Gastrocnemius medialis (tissue), 4 donors: ENCODE measurements around the gene OCLN. TPM values are rescaled to one million over a fixed set of nuclear protein-coding genes. Genes with fewer than 3 reads are reported as not detected.

Experiments used
- ATAC-seq, 2 donors: fragments of 150-250 bp; one replicate each; pipeline ENCODE4 v1.9.1; 2016
- DNase-seq, 2 donors: peaks; one replicate each; pipeline ENCODE4 v3.0.0-alpha.2; 2019
- H3K27ac ChIP-seq, 4 donors: fragments of 200-600 bp; sonication (generic); 1 replicate in 1 of 4; 2 replicates in 3 of 4; pipeline ENCODE4 v1.5.1; 2016 to 2018; ENCODE audit warnings: mild to moderate bottlenecking in 2 of 4, moderate library complexity in 1 of 4
- H3K27me3 ChIP-seq, 3 donors: fragments of 200-600 bp; sonication (generic) in 2 of 3; 1 replicate in 1 of 3; 2 replicates in 2 of 3; pipeline versions ENCODE4 v1.5.1 to v1.6.0; 2016 to 2019; ENCODE audit warnings: mild to moderate bottlenecking in 1 of 3, moderate library complexity in 1 of 3
- H3K36me3 ChIP-seq, 2 donors: fragments of 200-600 bp; sonication (generic) in 1 of 2; one replicate each; pipeline ENCODE4 v1.5.1; 2017 to 2018
- H3K4me1 ChIP-seq, 2 donors: fragments of 200-600 bp; sonication (generic) in 1 of 2; one replicate each; pipeline ENCODE4 v1.5.1; 2016 to 2017; ENCODE audit warnings: mild to moderate bottlenecking in 2 of 2
- H3K4me3 ChIP-seq, 4 donors: fragments of 200-600 bp; sonication (generic) in 3 of 4; 1 replicate in 1 of 4; 2 replicates in 3 of 4; pipeline ENCODE4 v1.5.1; 2016 to 2019; ENCODE audit warnings: mild to moderate bottlenecking in 2 of 4
- H3K9me3 ChIP-seq, 3 donors: fragments of 200-600 bp; sonication (generic) in 2 of 3; 1 replicate in 1 of 3; 2 replicates in 2 of 3; pipeline ENCODE4 v1.5.1; 2016 to 2019
- CTCF ChIP-seq, 5 experiments: fragments of 450-650 bp in 3 of 5; fragments of 200-600 bp in 2 of 5; sonication (generic) in 2 of 5; IDR thresholded peaks in 4 of 5; conservative IDR thresholded peaks in 1 of 5; 1 replicate in 4 of 5; 2 replicates in 1 of 5; pipeline ENCODE4 v1.5.1; 2016 to 2019; ENCODE audit warnings: antibody characterized with exemption in 5 of 5, mild to moderate bottlenecking in 3 of 5, moderate library complexity in 3 of 5
- POLR2A ChIP-seq, 2 donors: fragments of 450-650 bp; IDR thresholded peaks; one replicate each; pipeline ENCODE4 v1.6.1; 2017; ENCODE audit warnings: antibody characterized with exemption in 2 of 2, mild to moderate bottlenecking in 2 of 2, moderate library complexity in 2 of 2
- in situ Hi-C, 4 donors: fragments of 200-750 bp; cut with MboI; loops; one replicate each; pipeline versions ENCODE4 v1.15.0 to v1.8.0; 2017; ENCODE audit warnings: low sequenced_read_pairs in 4 of 4
- intact Hi-C: fragments of 100-400 bp; cut with DNase I; formaldehyde crosslinking; loops from one replicate; pipeline ENCODE4 v1.15.1; 2023; ENCODE audit warnings: low total_unique reads
- total RNA-seq, 4 donors: library from RNA; depleted of rRNA; stranded (reverse); fragments of >200 nt; gene quantifications; one replicate each; pipeline versions ENCODE4 v1.1.0 to v1.2.3, GENCODE V29; 2016

OCLN gene
- total RNA-seq, 4 donors from 2014 or later, result 0.39 to 0.87 (median 0.62) TPM

GRCh38 chr5:69498384-69498783 is 5.8 kb downstream of the OCLN start:
- H3K4me3 ChIP-seq, result no peak overlapping the region
- intact Hi-C loops, result no loop called here
- H3K4me1 ChIP-seq, result peaks cover 0 to 4% of the 10 kb centered on the region in 2 donors
- DNase-seq (no peak), ATAC-seq (no peak)
- no peak overlapping the region for H3K27ac ChIP-seq
- TF ChIP-seq POLR2A (IDR thresholded peaks at IDR 0.05), result no peak
- TF ChIP-seq CTCF (IDR thresholded peaks at IDR 0.05 in 4 of 5, conservative IDR thresholded peaks at IDR 0.05 in 1 of 5), result no peak
- peaks cover 15 to 28% (median 26%) of the 10 kb centered on the region in 3 donors for H3K27me3 ChIP-seq
- in situ Hi-C loops, result no loop called here
- no peaks in the 10 kb centered on the region for H3K36me3 ChIP-seq
- H3K9me3 ChIP-seq, result no peaks in the 10 kb centered on the region

GRCh38 chr5:69502367-69502766 is 9.8 kb downstream of the OCLN start:
- in situ Hi-C loops, result no loop called here
- ATAC-seq, result no peak
- no peak for DNase-seq
- Histone ChIP-seq H3K4me1 (no peaks in the 10 kb centered on the region), H3K36me3 (no peaks in the 10 kb centered on the region), H3K9me3 (no peaks in the 10 kb centered on the region), H3K27me3 (peaks cover 3 to 4% (median 4%) of the 10 kb centered on the region in 3 donors), H3K4me3 (no peak overlapping the region), H3K27ac (no peak overlapping the region)
- intact Hi-C loops, result no loop called here
- TF ChIP-seq POLR2A (IDR thresholded peaks at IDR 0.05) (no peak), CTCF (IDR thresholded peaks at IDR 0.05 in 4 of 5, conservative IDR thresholded peaks at IDR 0.05 in 1 of 5) (no peak)

GRCh38 chr5:69502767-69503488 is 10.3 kb downstream of the OCLN start:
- no peak for TF ChIP-seq POLR2A (IDR thresholded peaks at IDR 0.05)
- TF ChIP-seq CTCF (IDR thresholded peaks at IDR 0.05 in 4 of 5, conservative IDR thresholded peaks at IDR 0.05 in 1 of 5), result no peak
- H3K4me3 ChIP-seq, result no peak overlapping the region
- no peaks in the 10 kb centered on the region for H3K9me3 ChIP-seq
- in situ Hi-C loops, result no loop called here
- no peaks in the 10 kb centered on the region for H3K4me1 ChIP-seq
- H3K36me3 ChIP-seq, result no peaks in the 10 kb centered on the region
- intact Hi-C loops, result no loop called here
- no peak for ATAC-seq
- H3K27ac ChIP-seq, result no peak overlapping the region
- H3K27me3 ChIP-seq, result peaks cover 3 to 4% (median 4%) of the 10 kb centered on the region in 3 donors
- no peak for DNase-seq

GRCh38 chr5:69504036-69504435 is 11.4 kb downstream of the OCLN start:
- H3K27me3 ChIP-seq, result peaks cover 3 to 4% (median 4%) of the 10 kb centered on the region in 3 donors
- H3K27ac ChIP-seq, result no peak overlapping the region
- intact Hi-C loops, result no loop called here
- no peaks in the 10 kb centered on the region for H3K4me1 ChIP-seq
- H3K36me3 ChIP-seq, result no peaks in the 10 kb centered on the region
- TF ChIP-seq CTCF (IDR thresholded peaks at IDR 0.05 in 4 of 5, conservative IDR thresholded peaks at IDR 0.05 in 1 of 5) (no peak), POLR2A (IDR thresholded peaks at IDR 0.05) (no peak)
- no peak for DNase-seq
- in situ Hi-C loops, result no loop called here
- ATAC-seq, result no peak
- H3K4me3 ChIP-seq, result no peak overlapping the region
- H3K9me3 ChIP-seq, result no peaks in the 10 kb centered on the region
